GM12874 (cell line): ENCODE results near the gene GIPC3.

ENCODE experiments used
- CTCF ChIP-seq: IDR thresholded peaks from 2 replicates; pipeline ENCODE4 v1.5.1; 2011; ENCODE audit warnings: low read depth, mild to moderate bottlenecking, control low read depth, low read length, moderate library complexity; ENCODE audit not compliant: insufficient read depth

GIPC3 gene

GRCh38 chr19:3586127-3586626 lies 899 bp downstream of the GIPC3 start:
- TF ChIP-seq CTCF, result peak; percentile 59

- no peak for TF ChIP-seq CTCF
These were observed 1.5 kb downstream of the GIPC3 start for GRCh38 chr19:3586707-3587346.

DNA sequence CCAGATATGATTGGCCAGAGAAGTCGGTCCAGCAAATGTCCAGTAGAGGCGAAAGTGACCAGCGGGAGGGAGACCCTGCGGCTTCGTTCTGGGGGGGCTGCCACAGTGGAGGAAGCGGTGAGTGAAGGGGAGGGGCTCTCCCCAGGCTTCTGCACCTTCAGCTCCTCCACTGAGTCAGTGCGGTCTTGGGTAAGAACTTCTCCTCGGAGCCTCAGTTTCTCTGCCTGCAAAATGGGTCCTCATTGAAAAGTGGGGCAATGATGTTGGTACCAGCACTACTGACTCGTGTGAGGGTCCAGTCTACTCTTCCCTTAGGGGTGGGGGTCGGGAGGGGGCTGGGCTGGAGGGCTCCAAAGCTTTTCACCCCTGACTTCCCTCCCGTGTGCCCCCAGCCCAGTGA lies 4.2 kb downstream of the GIPC3 start:
- no peak for TF ChIP-seq CTCF

DNA sequence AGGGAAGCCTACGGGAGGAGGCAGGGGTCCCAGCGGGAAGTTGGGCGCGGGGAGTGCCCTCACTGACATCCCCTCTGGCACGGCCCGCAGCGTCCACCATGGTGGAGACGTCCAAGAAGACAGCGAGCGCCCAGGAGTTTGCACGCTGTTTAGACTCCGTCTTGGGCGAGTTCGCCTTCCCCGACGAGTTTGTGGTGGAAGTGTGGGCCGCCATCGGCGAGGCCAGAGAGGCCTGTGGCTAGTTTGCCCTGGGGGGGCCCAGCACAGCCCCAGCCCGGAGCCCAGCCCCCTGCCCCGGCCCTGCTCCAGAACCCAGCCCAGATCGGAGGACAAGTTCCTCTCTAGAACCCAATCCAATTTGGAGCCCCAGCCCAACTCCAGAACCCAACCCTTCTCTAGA lies 4.7 kb downstream of the GIPC3 start:
- TF ChIP-seq CTCF, result no peak

GRCh38 chr19:3590991-3591659 lies 5.8 kb downstream of the GIPC3 start:
- TF ChIP-seq CTCF, result no peak

DNA sequence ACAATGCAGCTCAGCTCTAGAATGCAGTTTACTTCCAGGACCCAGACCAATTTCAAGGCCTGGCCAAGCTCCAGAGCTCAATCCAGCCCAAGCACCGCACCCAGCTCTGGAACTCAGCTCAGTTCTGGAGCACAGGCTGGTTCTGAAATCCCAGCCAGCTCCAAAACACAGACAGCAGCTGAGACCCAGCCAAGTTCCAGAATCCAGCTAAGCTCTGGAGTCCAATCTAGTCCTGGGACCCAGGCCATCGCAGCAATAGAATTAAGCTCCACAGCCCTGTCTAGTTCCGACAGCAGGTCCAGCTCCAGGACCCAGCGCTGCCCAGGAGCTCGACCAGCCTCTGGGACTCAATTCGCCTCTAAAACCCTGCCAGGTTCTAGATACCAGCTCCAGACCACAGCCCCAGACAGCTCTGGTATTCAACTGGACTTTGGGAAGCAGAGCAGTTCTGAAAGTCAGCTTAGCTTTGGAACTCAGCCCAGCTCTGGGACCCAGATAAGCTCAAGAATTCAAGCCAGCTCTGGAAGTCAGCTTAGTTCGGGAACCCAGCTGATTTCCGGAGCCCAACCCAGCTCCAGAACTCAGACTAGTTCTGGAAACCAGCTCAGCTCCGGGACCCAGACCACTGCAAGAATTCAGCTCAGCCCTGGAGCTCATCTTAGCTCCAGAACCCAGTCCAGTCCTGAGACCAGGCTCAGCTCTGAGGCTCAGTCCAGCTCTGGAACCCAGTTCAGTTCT lies 6.8 kb downstream of the GIPC3 start:
- no peak for TF ChIP-seq CTCF

- no peak for TF ChIP-seq CTCF
These were observed 7.9 kb downstream of the GIPC3 start for GRCh38 chr19:3593156-3593555.
